Vagina (tissue), 2 donors: ENCODE measurements around the gene CAMKK2.

ENCODE experiments used
- POLR2A ChIP-seq, 2 donors: fragments of 450-650 bp; IDR thresholded peaks; one replicate each; pipeline ENCODE4 v1.6.1; 2017; ENCODE audit warnings: antibody characterized with exemption in 2 of 2, mild to moderate bottlenecking in 2 of 2, moderate library complexity in 2 of 2
- POLR2AphosphoS5 ChIP-seq, 2 donors: sonication (generic); formaldehyde crosslinking; IDR thresholded peaks; one replicate each; pipeline ENCODE4 v1.9.0; 2017; ENCODE audit warnings: antibody characterized with exemption in 2 of 2, mild to moderate bottlenecking in 2 of 2, low read depth in 1 of 2; ENCODE audit not compliant: insufficient read depth in 1 of 2
- TF ChIP-seq, protein P1 (sequence below), 3 experiments: fragments of 450-650 bp in 2 of 3; fragments of 200-600 bp in 1 of 3; sonication (generic) in 1 of 3; IDR thresholded peaks; one replicate each; pipeline ENCODE4 v1.5.1; 2017 to 2019; ENCODE audit warnings: antibody characterized with exemption in 3 of 3, mild to moderate bottlenecking in 2 of 3, moderate library complexity in 2 of 3

DNA sequence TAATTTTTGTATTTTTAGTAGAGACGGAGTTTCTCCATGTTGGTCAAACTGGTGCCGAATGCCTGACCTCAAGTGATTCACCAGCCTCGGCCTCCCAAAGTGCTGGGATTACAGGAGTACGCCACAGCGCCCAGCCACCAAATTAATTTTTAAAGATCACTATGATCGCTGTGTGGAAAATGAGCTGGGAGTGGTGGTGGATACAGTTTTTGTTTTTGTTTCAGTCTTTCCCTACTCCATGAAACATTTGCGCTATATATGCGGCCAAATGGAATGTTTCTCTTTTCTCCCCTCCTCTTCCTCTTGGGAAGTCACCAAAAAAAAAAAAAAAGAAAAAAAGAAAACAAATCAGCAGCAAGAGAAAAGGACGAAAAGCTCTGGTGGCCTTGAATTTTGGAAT, 107.4 kb downstream of the CAMKK2 start:
- no peak for TF ChIP-seq POLR2AphosphoS5 (IDR thresholded peaks at IDR 0.05; ENCODE audit: insufficient read depth in 1 of 2, low read depth in 1 of 2)
- no peak for TF ChIP-seq POLR2A (IDR thresholded peaks at IDR 0.05)
- TF ChIP-seq, protein P1, sequence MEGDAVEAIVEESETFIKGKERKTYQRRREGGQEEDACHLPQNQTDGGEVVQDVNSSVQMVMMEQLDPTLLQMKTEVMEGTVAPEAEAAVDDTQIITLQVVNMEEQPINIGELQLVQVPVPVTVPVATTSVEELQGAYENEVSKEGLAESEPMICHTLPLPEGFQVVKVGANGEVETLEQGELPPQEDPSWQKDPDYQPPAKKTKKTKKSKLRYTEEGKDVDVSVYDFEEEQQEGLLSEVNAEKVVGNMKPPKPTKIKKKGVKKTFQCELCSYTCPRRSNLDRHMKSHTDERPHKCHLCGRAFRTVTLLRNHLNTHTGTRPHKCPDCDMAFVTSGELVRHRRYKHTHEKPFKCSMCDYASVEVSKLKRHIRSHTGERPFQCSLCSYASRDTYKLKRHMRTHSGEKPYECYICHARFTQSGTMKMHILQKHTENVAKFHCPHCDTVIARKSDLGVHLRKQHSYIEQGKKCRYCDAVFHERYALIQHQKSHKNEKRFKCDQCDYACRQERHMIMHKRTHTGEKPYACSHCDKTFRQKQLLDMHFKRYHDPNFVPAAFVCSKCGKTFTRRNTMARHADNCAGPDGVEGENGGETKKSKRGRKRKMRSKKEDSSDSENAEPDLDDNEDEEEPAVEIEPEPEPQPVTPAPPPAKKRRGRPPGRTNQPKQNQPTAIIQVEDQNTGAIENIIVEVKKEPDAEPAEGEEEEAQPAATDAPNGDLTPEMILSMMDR (IDR thresholded peaks at IDR 0.05) = no peak
